Activated B cell treated with CpG ODN at 0.5 μM for 24 hours (primary cell): Measurements from ENCODE around the gene NPSR1. TPM values are rescaled to one million over a fixed set of nuclear protein-coding genes. Genes with fewer than 3 reads are reported as not detected.

Experiments
- ATAC-seq: fragments of 200-7000 bp; cut with Tn5 transposase; one replicate; pipeline ENCODE4 v1.10.0; 2021; ENCODE audit warnings: low read depth, mild to moderate bottlenecking, moderate library complexity
- CTCF ChIA-PET: fragments of 350-600 bp; sonication (Branson Sonifier 250); formaldehyde crosslinking; loops from one replicate; lab custom pipeline; 2021; ENCODE audit warnings: antibody characterized with exemption; lab: Charles Lee
- POLR2A ChIA-PET: fragments of 350-600 bp; sonication (Branson Sonifier 250); formaldehyde crosslinking; loops from one replicate; lab custom pipeline; 2021; ENCODE audit warnings: antibody characterized with exemption; lab: Charles Lee
- DNase-seq: peaks from one replicate; pipeline ENCODE4 v3.0.0; 2022
- H3K27ac Mint-ChIP-seq: one replicate; pipeline ENCODE4 v1.8.0; 2020; ENCODE audit warnings: mixed read lengths
- H3K27me3 Mint-ChIP-seq: one replicate; pipeline ENCODE4 v1.8.0; 2021; ENCODE audit warnings: mixed read lengths
- H3K36me3 Mint-ChIP-seq: one replicate; pipeline ENCODE4 v1.8.0; 2021; ENCODE audit warnings: low read depth, mixed read lengths
- H3K4me1 Mint-ChIP-seq: one replicate; pipeline ENCODE4 v1.8.0; 2021; ENCODE audit warnings: mixed read lengths
- H3K4me3 Mint-ChIP-seq: one replicate; pipeline ENCODE4 v1.8.0; 2020; ENCODE audit warnings: mild to moderate bottlenecking, mixed read lengths
- H3K9me3 Mint-ChIP-seq: one replicate; pipeline ENCODE4 v1.8.0; 2020; ENCODE audit warnings: mixed read lengths
- intact Hi-C: fragments of 100-400 bp; cut with micrococcal nuclease; formaldehyde crosslinking; loops from one replicate; pipeline ENCODE4 v1.15.1; 2024
- total RNA-seq: library from RNA; stranded (reverse); gene quantifications from 2 replicates; pipeline ENCODE4 v1.2.3, GENCODE V29; 2022
- TF ChIP-seq, protein P1 (sequence below): fragments of 200-600 bp; IDR thresholded peaks from one replicate; pipeline ENCODE4 v1.8.0; 2022; ENCODE audit warnings: antibody characterized with exemption, mild to moderate bottlenecking

NPSR1 gene
- total RNA-seq, 1 donor from 2014 or later: not detected

DNA sequence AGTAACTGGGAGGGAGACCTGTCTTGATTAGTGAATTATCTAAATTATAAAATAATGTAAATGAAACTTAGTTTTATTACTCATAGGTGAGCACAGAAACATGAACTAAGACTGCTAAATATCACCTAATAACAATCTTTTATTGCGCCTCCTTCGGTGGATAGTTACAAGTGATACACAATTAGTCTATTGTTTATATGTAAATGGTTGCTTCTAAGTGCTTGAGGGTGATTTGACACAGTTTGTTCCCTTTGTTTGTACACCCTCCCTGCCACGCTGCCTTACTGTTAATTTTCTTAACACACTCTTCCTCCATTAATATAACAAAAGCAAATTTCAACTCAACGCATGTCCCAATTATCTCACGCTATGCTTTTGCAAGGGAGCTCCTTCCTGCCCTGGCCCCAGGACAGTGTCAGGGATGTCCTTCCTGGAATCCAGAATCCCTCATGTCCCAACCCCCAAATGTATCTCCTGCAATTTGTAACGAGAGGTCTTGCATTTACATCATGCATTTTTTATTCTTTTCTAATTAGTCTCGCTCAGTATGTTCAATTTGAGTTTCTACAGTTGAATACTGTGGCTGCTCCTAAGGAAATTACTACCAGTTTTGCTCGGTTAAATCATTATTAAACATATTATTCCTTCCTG is 4.2 kb downstream of the NPSR1 start:
- Mint-ChIP-seq H3K36me3 (no peaks in the 10 kb centered on the region), H3K27me3 (no peaks in the 10 kb centered on the region), H3K9me3 (no peaks in the 10 kb centered on the region), H3K4me3 (no peak overlapping the region), H3K4me1 (no peaks in the 10 kb centered on the region), H3K27ac (no peak overlapping the region)
- DNase-seq (no peak), ATAC-seq (no peak)
- TF ChIP-seq, protein P1, sequence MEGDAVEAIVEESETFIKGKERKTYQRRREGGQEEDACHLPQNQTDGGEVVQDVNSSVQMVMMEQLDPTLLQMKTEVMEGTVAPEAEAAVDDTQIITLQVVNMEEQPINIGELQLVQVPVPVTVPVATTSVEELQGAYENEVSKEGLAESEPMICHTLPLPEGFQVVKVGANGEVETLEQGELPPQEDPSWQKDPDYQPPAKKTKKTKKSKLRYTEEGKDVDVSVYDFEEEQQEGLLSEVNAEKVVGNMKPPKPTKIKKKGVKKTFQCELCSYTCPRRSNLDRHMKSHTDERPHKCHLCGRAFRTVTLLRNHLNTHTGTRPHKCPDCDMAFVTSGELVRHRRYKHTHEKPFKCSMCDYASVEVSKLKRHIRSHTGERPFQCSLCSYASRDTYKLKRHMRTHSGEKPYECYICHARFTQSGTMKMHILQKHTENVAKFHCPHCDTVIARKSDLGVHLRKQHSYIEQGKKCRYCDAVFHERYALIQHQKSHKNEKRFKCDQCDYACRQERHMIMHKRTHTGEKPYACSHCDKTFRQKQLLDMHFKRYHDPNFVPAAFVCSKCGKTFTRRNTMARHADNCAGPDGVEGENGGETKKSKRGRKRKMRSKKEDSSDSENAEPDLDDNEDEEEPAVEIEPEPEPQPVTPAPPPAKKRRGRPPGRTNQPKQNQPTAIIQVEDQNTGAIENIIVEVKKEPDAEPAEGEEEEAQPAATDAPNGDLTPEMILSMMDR: no peak
- ChIA-PET POLR2A (no interaction called here), CTCF (no interaction called here)
- intact Hi-C loops: no loop called here

DNA sequence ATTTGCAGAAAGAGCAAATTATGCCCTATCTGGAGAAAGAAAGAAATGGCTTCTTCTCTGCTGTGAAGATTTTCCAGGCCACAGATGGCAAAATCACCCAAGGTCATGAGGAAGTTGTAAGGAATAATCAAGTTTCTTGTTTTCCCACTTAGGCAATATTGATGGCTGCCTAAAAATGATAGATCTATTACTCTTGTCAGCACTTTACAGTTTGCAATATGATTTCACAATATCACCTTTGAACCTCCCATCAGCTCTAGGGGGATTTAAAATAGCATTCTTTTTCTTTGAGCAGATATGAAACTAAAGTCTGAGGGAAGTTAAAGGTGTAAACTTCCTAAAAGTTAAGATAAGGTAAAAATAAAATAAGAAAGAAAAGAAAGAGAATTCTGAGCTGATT is 6.7 kb downstream of the NPSR1 start:
- no peak overlapping the region for H3K4me3 Mint-ChIP-seq
- intact Hi-C loops: no loop called here

DNA sequence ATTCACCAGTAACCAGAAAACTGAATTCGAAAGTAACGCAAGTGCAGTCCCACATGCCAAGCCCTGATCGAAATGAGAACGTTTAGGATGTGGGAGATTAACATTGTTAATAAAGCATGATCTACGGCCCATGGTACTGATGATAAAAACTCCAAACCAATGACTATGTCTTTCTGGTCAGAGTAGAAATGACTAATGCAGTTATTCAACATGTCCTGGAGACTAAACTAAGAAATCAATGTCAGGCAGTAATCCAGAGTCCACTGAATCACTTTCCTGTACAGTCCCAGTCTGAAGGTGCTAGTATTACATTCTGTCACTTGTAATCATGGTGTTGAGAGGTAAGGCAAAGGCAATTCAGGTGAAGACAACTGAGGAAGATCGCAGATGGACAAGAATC is 14.4 kb downstream of the NPSR1 start:
- ATAC-seq (no peak), DNase-seq (no peak)
- ChIA-PET CTCF (no interaction called here), POLR2A (no interaction called here)
- no peaks in the 10 kb centered on the region for H3K36me3 Mint-ChIP-seq
- H3K27ac Mint-ChIP-seq: no peak overlapping the region
- H3K4me3 Mint-ChIP-seq: no peak overlapping the region
- TF ChIP-seq, protein P1: no peak
- H3K27me3 Mint-ChIP-seq: no peaks in the 10 kb centered on the region
- intact Hi-C loops: no loop called here
- H3K9me3 Mint-ChIP-seq: no peaks in the 10 kb centered on the region
- H3K4me1 Mint-ChIP-seq: no peaks in the 10 kb centered on the region

More for the DNA sequence above, 6.7 kb downstream of the NPSR1 start:
- ATAC-seq (no peak), DNase-seq (no peak)
- TF ChIP-seq, protein P1: no peak
- no peak overlapping the region for H3K27ac Mint-ChIP-seq
- no peaks in the 10 kb centered on the region for H3K9me3 Mint-ChIP-seq
- ChIA-PET POLR2A (no interaction called here), CTCF (no interaction called here)
- H3K27me3 Mint-ChIP-seq: no peaks in the 10 kb centered on the region
- H3K36me3 Mint-ChIP-seq: no peaks in the 10 kb centered on the region
- H3K4me1 Mint-ChIP-seq: no peaks in the 10 kb centered on the region

DNA sequence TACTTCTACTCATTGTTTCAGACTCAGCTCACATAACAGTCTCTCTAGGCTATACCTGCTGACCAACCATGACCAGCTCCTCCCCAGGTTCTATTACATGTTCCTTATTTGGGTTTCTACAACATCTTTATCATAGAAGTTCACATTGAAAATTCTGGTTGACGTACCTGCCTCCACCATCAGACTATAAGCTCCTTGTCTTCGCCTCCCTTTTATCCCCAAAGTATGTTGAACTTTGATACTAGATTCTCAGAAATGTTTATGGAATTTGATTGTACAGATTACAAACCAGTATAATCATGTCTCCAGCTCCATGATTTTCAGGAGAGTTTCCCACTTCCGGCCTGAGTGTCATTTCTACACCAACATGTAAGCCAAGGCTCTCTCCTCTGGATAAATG is 15.0 kb downstream of the NPSR1 start:
- CTCF ChIA-PET: no interaction called here
- ATAC-seq: no peak
- no peaks in the 10 kb centered on the region for H3K9me3 Mint-ChIP-seq
- TF ChIP-seq, protein P1: no peak
- intact Hi-C loops: no loop called here
- no peaks in the 10 kb centered on the region for H3K27me3 Mint-ChIP-seq
- no peak overlapping the region for H3K27ac Mint-ChIP-seq
- DNase-seq: no peak
- no peak overlapping the region for H3K4me3 Mint-ChIP-seq
- no peaks in the 10 kb centered on the region for H3K36me3 Mint-ChIP-seq
- H3K4me1 Mint-ChIP-seq: no peaks in the 10 kb centered on the region
- POLR2A ChIA-PET: no interaction called here

DNA sequence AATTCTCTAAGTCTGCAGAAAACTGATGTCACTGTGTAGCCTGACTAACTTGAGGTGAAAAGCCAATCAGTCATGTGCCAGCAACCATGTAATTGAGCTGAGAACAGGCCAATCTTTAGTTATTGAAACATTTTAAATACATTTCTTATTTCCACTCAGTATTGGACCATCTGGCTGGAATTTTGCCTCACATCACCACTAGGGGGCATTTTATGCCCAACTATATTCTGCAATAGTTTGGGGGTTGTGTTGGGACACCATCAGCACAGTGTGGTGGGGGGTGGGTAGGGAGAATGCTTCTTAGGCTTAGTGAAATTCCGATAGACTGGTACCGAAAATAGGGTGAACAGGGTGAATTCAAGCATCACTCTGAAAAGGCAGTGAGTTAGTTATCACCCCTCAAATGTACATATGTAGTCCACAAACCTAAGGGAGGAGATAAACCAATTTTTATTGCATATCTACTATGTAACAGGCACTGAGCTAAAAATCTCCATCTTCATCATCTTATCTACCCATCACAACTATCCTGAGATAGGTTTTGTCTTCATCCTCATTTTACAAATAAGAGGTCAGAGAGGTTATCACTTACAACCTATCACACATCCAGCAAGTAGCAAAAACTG is 17.8 kb downstream of the NPSR1 start:
- DNase-seq: no peak
- POLR2A ChIA-PET: no interaction called here
- Mint-ChIP-seq H3K4me1 (no peaks in the 10 kb centered on the region), H3K27me3 (no peaks in the 10 kb centered on the region), H3K36me3 (no peaks in the 10 kb centered on the region), H3K27ac (no peak overlapping the region), H3K4me3 (no peak overlapping the region), H3K9me3 (no peaks in the 10 kb centered on the region)
- intact Hi-C loops: no loop called here
- no peak for ATAC-seq
- TF ChIP-seq, protein P1: no peak
- CTCF ChIA-PET: interaction anchor here (1.3 kb wide), 1 partner anchor 10 kb away, joined by 3 read pairs; no protein-coding TSS in a partner anchor
